Smooth muscle cell (in vitro differentiated cells): ENCODE data around the gene RCL1. TPM values are rescaled to one million over a fixed set of nuclear protein-coding genes. Genes with fewer than 3 reads are reported as not detected.

Experiments
- DNase-seq: peaks from one replicate; lab custom pipeline; 2025; ENCODE audit not compliant: unreplicated experiment; lab: John Stamatoyannopoulos, UW
- H2AFZ ChIP-seq: fragments of 200-600 bp; sonication (generic); 2 replicates; pipeline ENCODE4 v1.6.0; 2016; ENCODE audit warnings: antibody characterized with exemption, low read depth, mild to moderate bottlenecking
- H3F3A ChIP-seq: fragments of 200-600 bp; sonication (generic); 2 replicates; pipeline ENCODE4 v1.6.0; 2017; ENCODE audit warnings: antibody characterized with exemption, low read depth
- H3K27ac ChIP-seq: fragments of 200-600 bp; sonication (generic); 2 replicates; pipeline ENCODE4 v1.5.1; 2016; ENCODE audit warnings: low read depth, mild to moderate bottlenecking
- H3K27me3 ChIP-seq: fragments of 200-600 bp; sonication (generic); 2 replicates; pipeline ENCODE4 v1.6.1; 2016; ENCODE audit warnings: low read depth, mild to moderate bottlenecking
- H3K36me3 ChIP-seq: fragments of 200-600 bp; sonication (generic); 2 replicates; pipeline ENCODE4 v1.5.1; 2016; ENCODE audit warnings: low read depth
- H3K4me1 ChIP-seq: fragments of 200-600 bp; sonication (generic); 2 replicates; pipeline ENCODE4 v1.5.1; 2016; ENCODE audit warnings: low read depth
- H3K4me2 ChIP-seq: fragments of 200-600 bp; sonication (generic); 2 replicates; pipeline ENCODE4 v1.6.0; 2016; ENCODE audit warnings: mild to moderate bottlenecking
- H3K4me3 ChIP-seq: fragments of 200-600 bp; sonication (generic); 2 replicates; pipeline ENCODE4 v1.5.1; 2016; ENCODE audit warnings: mild to moderate bottlenecking
- H3K79me2 ChIP-seq: fragments of 200-600 bp; sonication (generic); 2 replicates; pipeline ENCODE4 v1.6.0; 2016; ENCODE audit warnings: low read depth, mild to moderate bottlenecking
- H3K9ac ChIP-seq: fragments of 200-600 bp; sonication (generic); 2 replicates; pipeline ENCODE4 v1.6.0; 2016; ENCODE audit warnings: low read depth
- H3K9me3 ChIP-seq: fragments of 200-600 bp; sonication (generic); replicated peaks from 2 replicates; pipeline ENCODE4 v1.5.1; 2016; ENCODE audit warnings: low read depth
- H4K20me1 ChIP-seq: fragments of 200-600 bp; sonication (generic); 2 replicates; pipeline ENCODE4 v1.6.0; 2016; ENCODE audit warnings: low read depth
- WGBS: methylation state at CpG from one replicate; pipeline ENCODE4 v1.1.7; 2016; ENCODE audit warnings: low lambda C conversion rate; 5-methylcytosine and 5-hydroxymethylcytosine counted together
- polyA plus RNA-seq: library from polyadenylated mRNA; unstranded; fragments of >200 nt; fragmentation: Nextera tagmentation; extraction: Ambion mirVana; gene quantifications from 2 replicates; pipeline ENCODE4 v1.2.1, GENCODE V29; 2016
- total RNA-seq: library from RNA; depleted of rRNA; stranded (reverse); fragments of >200 nt; gene quantifications from 2 replicates; pipeline ENCODE4 v1.2.3, GENCODE V29; 2014
- TF ChIP-seq, protein P1 (sequence below): fragments of 200-600 bp; sonication (generic); IDR thresholded peaks from 2 replicates; pipeline ENCODE4 v1.5.1; 2017; ENCODE audit warnings: borderline replicate concordance, mild to moderate bottlenecking, antibody characterized with exemption; ENCODE audit not compliant: insufficient read depth, poor library complexity, severe bottlenecking

The RCL1 gene
- total and polyA plus RNA-seq, 2 experiments from 2014 or later: 7.9 to 11.1 TPM

DNA sequence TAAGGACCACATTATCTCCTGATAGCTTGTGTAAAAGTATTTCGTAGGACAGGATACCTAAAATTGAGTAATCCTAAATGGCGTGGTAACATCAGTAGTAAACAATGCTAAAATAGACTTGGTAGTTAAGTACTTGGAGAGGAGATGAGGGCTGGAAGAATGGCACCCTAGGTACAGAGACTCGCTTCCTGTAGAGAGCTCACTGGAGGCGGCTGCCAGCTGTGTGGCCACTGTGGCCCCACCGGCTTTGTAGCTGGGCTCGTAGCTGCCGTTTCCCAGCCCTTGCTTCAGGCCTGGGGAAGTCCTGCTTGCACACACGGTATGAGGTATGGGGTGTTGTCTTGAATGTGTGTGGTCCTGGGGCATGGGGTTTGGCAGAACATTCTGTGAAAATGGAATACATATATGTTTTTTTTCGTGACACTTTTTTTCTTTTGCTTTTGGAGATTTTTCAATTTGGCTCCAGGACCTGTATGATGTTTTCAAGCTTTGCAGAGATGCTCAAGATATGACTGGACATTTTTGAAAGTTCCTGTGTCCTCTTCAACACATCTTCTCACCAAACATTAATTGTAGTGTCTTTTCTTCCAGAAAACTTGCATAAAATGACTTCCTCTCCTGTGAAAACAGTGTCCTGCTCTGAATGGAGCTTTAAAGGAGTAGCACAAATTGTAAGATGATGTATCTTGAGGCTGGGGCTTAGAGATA lies 58.0 kb downstream of the RCL1 start:
- Histone ChIP-seq H3K4me2 (no peak overlapping the region), H3K4me1 (peaks cover 8% of the 10 kb centered on the region), H2AFZ (no peak overlapping the region), H3K79me2 (no peaks in the 10 kb centered on the region), H3K9ac (no peak overlapping the region), H3K4me3 (no peak overlapping the region), H3K27ac (no peak overlapping the region), H4K20me1 (no peaks in the 10 kb centered on the region), H3K36me3 (peaks cover 3% of the 10 kb centered on the region), H3K27me3 (no peaks in the 10 kb centered on the region), H3F3A (no peaks in the 10 kb centered on the region), H3K9me3 (no peaks in the 10 kb centered on the region)
- WGBS: 92% methylated on average over 9 of the region's 9 CpGs
- TF ChIP-seq, protein P1, sequence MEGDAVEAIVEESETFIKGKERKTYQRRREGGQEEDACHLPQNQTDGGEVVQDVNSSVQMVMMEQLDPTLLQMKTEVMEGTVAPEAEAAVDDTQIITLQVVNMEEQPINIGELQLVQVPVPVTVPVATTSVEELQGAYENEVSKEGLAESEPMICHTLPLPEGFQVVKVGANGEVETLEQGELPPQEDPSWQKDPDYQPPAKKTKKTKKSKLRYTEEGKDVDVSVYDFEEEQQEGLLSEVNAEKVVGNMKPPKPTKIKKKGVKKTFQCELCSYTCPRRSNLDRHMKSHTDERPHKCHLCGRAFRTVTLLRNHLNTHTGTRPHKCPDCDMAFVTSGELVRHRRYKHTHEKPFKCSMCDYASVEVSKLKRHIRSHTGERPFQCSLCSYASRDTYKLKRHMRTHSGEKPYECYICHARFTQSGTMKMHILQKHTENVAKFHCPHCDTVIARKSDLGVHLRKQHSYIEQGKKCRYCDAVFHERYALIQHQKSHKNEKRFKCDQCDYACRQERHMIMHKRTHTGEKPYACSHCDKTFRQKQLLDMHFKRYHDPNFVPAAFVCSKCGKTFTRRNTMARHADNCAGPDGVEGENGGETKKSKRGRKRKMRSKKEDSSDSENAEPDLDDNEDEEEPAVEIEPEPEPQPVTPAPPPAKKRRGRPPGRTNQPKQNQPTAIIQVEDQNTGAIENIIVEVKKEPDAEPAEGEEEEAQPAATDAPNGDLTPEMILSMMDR: no peak
- DNase-seq: no peak

DNA sequence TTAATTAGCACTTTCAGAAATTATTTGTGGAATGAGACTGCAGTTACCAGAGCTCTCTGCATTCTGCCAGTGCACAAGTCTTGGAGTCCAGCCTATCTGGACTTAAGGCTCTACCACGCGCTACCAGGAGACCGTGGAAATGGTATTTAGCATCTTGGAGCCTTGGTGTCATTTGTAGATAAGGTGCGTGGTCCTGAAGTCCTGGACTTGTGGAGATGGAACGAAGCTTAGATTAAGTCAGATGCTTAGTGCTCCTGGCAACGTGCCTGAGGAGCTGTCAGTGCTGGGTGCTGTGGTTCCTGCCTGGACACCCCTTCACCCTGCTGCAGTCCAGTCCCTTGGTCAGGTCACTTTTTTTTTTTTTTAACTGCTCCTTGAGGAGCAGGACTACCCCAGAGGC lies 59.7 kb downstream of the RCL1 start:
- Histone ChIP-seq H3K9ac (no peak overlapping the region), H3K79me2 (no peaks in the 10 kb centered on the region), H2AFZ (no peak overlapping the region), H3K4me2 (no peak overlapping the region), H3K27me3 (no peaks in the 10 kb centered on the region), H4K20me1 (no peaks in the 10 kb centered on the region), H3F3A (peaks cover 10% of the 10 kb centered on the region), H3K4me3 (no peak overlapping the region), H3K4me1 (peaks cover 20% of the 10 kb centered on the region), H3K9me3 (no peaks in the 10 kb centered on the region), H3K36me3 (peaks cover 3% of the 10 kb centered on the region), H3K27ac (no peak overlapping the region)
- TF ChIP-seq, protein P1: no peak
- WGBS: 91% methylated on average over 6 of the region's 6 CpGs
- DNase-seq: no peak

DNA sequence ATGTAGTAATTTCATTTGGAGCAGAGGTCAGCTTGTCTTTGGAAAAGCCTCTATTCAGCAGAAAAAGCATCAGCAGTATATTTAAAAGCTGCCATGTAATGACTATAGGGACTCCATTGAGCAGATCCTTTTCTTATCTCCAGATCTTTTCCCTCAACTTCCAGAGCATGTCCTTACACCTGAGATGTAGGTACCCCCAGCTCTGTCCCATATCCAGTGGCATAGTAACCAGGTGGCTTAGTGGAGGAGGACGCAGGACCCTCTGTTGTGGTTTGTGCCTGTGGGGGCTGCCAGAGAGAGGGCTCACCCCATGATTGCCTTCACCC lies 61.5 kb downstream of the RCL1 start:
- no peak overlapping the region for H3K4me2 ChIP-seq
- no peak for DNase-seq
- TF ChIP-seq, protein P1: no peak
- H3K79me2 ChIP-seq: no peaks in the 10 kb centered on the region
- H3K4me1 ChIP-seq: peaks cover 20% of the 10 kb centered on the region
- H3K4me3 ChIP-seq: no peak overlapping the region
- H3F3A ChIP-seq: peaks cover 12% of the 10 kb centered on the region
- H3K27me3 ChIP-seq: no peaks in the 10 kb centered on the region
- H3K27ac ChIP-seq: no peak overlapping the region
- H3K9me3 ChIP-seq: no peaks in the 10 kb centered on the region
- H3K36me3 ChIP-seq: peaks cover 3% of the 10 kb centered on the region
- H4K20me1 ChIP-seq: no peaks in the 10 kb centered on the region
- no peak overlapping the region for H2AFZ ChIP-seq
- H3K9ac ChIP-seq: no peak overlapping the region
- WGBS: 100% methylated on average over 1 of the region's 1 CpG

DNA sequence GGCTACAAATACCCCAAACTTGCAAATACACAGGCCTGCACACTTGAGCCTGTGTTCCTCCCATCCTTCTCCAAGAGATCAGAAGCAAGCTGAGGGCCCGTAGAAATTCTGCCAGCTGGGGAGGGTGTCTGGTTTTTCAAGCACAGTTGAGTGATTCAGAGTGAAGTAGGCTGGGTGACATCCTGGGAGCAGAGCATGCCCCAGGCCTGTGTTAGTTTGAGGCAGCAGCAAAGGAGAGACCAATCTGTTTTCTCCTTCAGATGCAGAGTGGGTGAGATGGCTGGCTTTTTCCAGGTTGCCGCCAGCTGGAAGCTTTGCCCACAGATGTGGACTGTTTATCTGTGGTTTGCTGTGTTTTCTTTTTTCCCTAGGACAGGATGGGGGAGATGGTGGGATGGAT lies 63.1 kb downstream of the RCL1 start:
- no peak overlapping the region for H3K9ac ChIP-seq
- TF ChIP-seq, protein P1: no peak
- H3K9me3 ChIP-seq: no peaks in the 10 kb centered on the region
- H2AFZ ChIP-seq: no peak overlapping the region
- peaks cover 12% of the 10 kb centered on the region for H3F3A ChIP-seq
- H3K36me3 ChIP-seq: peaks cover 4% of the 10 kb centered on the region
- H3K79me2 ChIP-seq: no peaks in the 10 kb centered on the region
- 8% methylated on average over 2 of the region's 2 CpGs for WGBS
- peaks cover 20% of the 10 kb centered on the region for H3K4me1 ChIP-seq
- H3K27ac ChIP-seq: peak overlapping the region; percentile 75
- no peaks in the 10 kb centered on the region for H4K20me1 ChIP-seq
- no peak overlapping the region for H3K4me3 ChIP-seq
- peak overlapping the region; percentile 57 for H3K4me2 ChIP-seq
- H3K27me3 ChIP-seq: no peaks in the 10 kb centered on the region
- DNase-seq: no peak
